ENCODE measurements around the gene ATAD3B. TPM values are rescaled to one million over a fixed set of nuclear protein-coding genes. Genes with fewer than 3 reads are reported as not detected.
"Not testable (repeated sequence)": the region's sequence is repeated elsewhere in the genome, so short reads cannot be mapped to it uniquely, and the experiment has no call there.

ATAD3B gene
- total RNA-seq, 1 donor from 2014 or later: 37.5 TPM

DNA sequence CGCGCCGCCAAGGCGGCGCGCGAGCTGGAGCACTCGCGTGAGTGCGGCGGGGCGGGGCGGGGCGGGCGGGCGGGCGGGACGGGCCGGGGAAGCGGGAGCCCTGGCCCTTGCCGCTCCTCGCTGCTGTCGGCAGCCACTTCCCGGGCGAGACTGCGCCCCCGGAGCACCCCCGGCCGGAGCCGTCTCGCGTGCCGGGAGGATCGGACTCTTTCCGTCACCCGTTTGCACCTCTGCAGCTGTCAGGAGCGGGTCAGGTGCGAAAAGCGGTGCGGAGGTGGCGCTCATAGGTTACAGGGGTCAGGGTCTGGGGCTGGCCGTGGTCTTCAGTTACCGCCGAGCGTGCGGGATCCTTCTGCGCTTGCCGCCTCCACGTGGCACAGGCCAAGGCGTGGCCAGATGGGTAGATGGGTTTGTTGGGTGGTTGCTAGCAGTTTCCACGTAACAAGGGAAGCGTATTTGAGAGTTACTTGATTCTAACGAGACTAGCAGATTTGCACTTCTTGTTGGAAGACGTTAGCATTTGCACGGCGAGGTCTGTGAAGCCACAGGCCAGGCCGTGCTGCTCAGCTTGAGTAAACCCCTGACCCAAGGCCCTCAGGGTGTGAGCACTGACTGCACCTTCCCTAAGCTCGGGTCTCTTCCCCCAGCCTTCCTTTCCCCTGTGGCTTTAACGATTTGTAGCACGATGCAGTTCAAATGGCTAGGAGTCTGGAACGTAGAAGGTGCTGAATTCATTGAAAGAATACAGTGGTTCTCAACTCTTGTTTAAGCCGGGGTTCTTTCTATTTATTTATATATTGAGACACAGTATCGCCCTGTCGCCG, 700 bp downstream of the ATAD3B start:
- not testable (repeated sequence) for DNase-seq (ENCODE audit: extremely low read depth, low read depth, low spot score)

- DNase-seq (ENCODE audit: extremely low read depth, low read depth, low spot score): not testable (repeated sequence)
Observed at GRCh38 chr1:1476011-1476410, 4.4 kb downstream of the ATAD3B start.

- DNase-seq (ENCODE audit: extremely low read depth, low read depth, low spot score): no peak
Observed at GRCh38 chr1:1477206-1477605, 5.6 kb downstream of the ATAD3B start.

- DNase-seq (ENCODE audit: extremely low read depth, low read depth, low spot score): no peak
Observed at GRCh38 chr1:1479547-1480487, 8.3 kb downstream of the ATAD3B start.

GRCh38 chr1:1480488-1480867, 8.9 kb downstream of the ATAD3B start:
- DNase-seq (ENCODE audit: extremely low read depth, low read depth, low spot score): not testable (repeated sequence)

DNA sequence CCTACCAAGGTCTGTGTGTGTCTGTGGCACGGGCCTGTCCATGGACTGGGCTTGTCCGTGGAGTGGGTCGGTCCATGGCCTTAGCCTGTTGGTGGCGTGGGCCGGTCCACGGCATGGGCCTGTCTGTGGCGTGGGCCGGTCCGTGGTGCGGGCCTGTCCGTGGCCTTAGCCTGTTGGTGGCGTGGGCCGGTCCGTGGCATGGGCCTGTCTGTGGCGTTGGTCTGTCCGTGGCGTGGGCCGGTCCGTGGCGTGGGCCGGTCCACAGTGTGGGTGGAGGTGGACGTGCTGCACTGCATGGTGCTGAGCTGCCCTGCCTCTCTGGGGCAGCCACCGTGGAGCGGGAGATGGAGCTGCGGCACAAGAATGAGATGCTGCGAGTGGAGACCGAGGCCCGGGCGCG, 10.2 kb downstream of the ATAD3B start:
- DNase-seq (ENCODE audit: extremely low read depth, low read depth, low spot score): not testable (repeated sequence)

- DNase-seq (ENCODE audit: extremely low read depth, low read depth, low spot score): no peak
Observed at GRCh38 chr1:1482856-1483255, 11.3 kb downstream of the ATAD3B start.

DNA sequence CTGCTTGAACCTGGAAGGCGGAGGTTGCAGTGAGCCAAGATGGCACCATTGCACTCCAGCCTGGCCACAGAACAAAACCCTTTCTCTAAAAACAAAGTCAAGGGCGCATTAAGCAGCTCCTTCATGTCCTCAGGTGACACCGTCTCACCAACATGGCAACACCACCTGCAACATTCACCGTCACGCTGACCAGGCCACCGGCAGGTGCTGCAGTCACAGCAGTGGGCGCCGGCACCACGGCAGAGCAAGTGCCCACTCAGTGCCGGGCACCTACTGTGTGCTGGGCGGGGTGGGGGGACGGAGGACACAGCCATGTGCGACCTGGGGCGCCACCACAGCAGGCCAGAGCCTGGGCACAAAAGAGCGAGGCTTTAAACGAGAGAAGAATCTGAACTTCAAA, 12.1 kb downstream of the ATAD3B start:
- no peak for DNase-seq (ENCODE audit: extremely low read depth, low read depth, low spot score)

- not testable (repeated sequence) for DNase-seq (ENCODE audit: extremely low read depth, low read depth, low spot score)
Observed at GRCh38 chr1:1484976-1485750, 13.6 kb downstream of the ATAD3B start.

- not testable (repeated sequence) for DNase-seq (ENCODE audit: extremely low read depth, low read depth, low spot score)
Observed at GRCh38 chr1:1485755-1486317, 14.3 kb downstream of the ATAD3B start.

DNA sequence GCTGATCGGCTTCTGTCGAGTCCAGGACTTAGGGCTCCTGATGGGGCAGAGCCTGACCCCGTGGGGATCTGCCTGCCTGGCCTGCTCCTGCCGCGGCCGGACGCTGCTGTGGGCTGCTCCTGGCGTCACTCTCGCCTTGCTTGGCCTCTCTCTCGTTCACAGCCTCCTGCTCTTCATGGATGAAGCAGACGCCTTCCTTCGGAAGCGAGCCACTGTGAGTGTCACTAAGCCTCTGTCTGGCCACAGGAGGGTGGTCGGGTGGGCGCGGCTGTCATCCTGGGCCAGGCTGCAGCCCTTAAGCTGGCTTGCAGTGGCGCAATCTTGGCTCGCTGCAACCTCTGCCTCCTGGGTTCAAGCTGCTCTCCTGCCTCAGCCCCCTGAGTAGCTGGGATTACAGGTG, 16.1 kb downstream of the ATAD3B start:
- DNase-seq (ENCODE audit: extremely low read depth, low read depth, low spot score): no peak

- DNase-seq (ENCODE audit: extremely low read depth, low read depth, low spot score): no peak
Observed at GRCh38 chr1:1489231-1489630, 17.7 kb downstream of the ATAD3B start.

DNA sequence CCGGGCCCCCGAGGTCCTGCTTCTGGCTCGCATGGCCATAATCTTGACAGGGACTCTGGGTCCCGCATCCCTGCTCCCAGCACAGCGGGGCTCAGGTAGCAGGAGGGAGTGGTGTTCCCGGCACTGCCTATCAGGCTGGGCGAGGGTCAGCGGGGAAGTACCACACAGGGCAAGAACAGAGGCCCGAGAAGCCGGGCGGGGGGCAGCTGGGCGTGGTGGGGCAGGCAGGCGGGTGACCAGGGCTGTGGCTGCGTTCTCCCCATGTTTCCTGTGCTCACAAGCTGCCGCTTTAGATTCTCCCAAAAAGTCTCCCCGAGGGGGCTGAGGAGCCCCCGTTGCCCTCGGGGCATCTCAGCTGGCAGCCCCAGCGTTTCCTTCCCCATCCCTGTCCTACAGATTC, 18.3 kb downstream of the ATAD3B start:
- no peak for DNase-seq (ENCODE audit: extremely low read depth, low read depth, low spot score)

GRCh38 chr1:1490633-1491230, 19.2 kb downstream of the ATAD3B start:
- no peak for DNase-seq (ENCODE audit: extremely low read depth, low read depth, low spot score)

GRCh38 chr1:1491601-1492000, 20.0 kb downstream of the ATAD3B start:
- DNase-seq (ENCODE audit: extremely low read depth, low read depth, low spot score): no peak

- not testable (repeated sequence) for DNase-seq (ENCODE audit: extremely low read depth, low read depth, low spot score)
Observed at GRCh38 chr1:1494311-1494710, 22.7 kb downstream of the ATAD3B start.

DNA sequence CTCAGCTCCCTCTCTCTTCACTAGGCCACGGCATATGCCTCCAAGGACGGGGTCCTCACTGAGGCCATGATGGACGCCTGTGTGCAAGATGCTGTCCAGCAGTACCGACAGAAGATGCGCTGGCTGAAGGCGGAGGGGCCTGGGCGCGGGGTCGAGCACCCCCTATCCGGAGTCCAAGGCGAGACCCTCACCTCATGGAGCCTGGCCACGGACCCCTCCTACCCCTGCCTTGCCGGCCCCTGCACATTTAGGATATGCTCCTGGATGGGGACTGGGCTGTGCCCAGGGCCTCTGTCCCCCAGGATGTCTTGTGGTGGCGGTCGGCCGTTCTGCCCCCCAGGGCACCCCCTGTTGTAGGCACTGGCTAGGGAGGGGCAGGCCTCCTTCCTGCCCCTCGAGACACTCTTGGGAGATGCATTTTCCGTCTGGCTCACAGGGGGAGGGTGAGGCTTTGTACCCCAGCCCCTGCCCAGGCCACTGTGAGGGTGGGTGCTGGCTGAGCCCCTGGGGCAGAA, 24.0 kb downstream of the ATAD3B start:
- not testable (repeated sequence) for DNase-seq (ENCODE audit: extremely low read depth, low read depth, low spot score)

- DNase-seq (ENCODE audit: extremely low read depth, low read depth, low spot score): not testable (repeated sequence)
Observed at GRCh38 chr1:1504777-1505365, 33.3 kb downstream of the ATAD3B start.

DNA sequence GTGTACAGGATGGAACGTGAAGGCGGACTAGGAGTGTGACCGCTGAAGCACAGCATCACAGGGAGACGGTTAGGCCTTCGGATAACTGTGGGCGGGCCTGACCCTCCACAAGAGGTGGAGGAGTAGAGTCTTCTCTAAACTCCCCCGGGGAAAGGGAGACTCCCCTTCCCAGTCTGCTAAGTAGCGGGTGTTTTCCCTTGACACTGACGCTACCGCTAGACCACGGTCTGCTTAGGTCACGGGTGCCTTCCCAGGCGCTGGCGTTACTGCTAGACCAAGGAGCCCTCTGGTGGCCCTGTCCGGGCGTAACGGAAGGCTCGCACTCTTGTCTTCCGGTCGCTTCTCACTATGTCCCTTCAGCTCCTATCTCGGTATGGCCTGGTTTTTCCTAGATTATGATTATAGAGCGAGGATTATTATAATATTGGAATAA, 33.8 kb downstream of the ATAD3B start:
- DNase-seq (ENCODE audit: extremely low read depth, low read depth, low spot score): not testable (repeated sequence)
